Bronchial epithelial cell (primary cell): ENCODE data around the gene C4orf36. TPM values are rescaled to one million over a fixed set of nuclear protein-coding genes. Genes with fewer than 3 reads are reported as not detected.

Experiments
- DNase-seq: peaks from one replicate; pipeline ENCODE4 v3.0.0-alpha.2; 2010; ENCODE audit warnings: low read depth
- FAIRE-seq: peaks from 2 replicates; lab custom pipeline; 2011; peaks lifted over from hg19 to GRCh38; lab: Jason Lieb, UNC
- H3K27me3 ChIP-seq: 2 replicates; pipeline ENCODE4 v1.5.1; 2011; ENCODE audit warnings: low read length; ENCODE audit not compliant: control insufficient read depth, insufficient read depth
- H3K36me3 ChIP-seq: 2 replicates; pipeline ENCODE4 v1.5.1; 2011; ENCODE audit warnings: low read length; ENCODE audit not compliant: control insufficient read depth, insufficient read depth
- H3K4me3 ChIP-seq: 2 replicates; pipeline ENCODE4 v1.5.1; 2011; ENCODE audit warnings: mild to moderate bottlenecking, low read depth, low read length, control low read depth
- total RNA-seq: library from RNA; depleted of rRNA; stranded (reverse); fragments of >200 nt; gene quantifications from 2 replicates; pipeline ENCODE4 v1.2.1, GENCODE V29; 2014
- TF ChIP-seq, protein P1 (sequence below): IDR thresholded peaks from 2 replicates; pipeline ENCODE4 v1.5.1; 2011; ENCODE audit warnings: mild to moderate bottlenecking, moderate library complexity, low read length, control low read depth, inconsistent platforms; ENCODE audit not compliant: insufficient read depth, severe bottlenecking

Gene C4orf36
- total RNA-seq, 1 donor from 2014 or later, result 1.8 TPM

DNA sequence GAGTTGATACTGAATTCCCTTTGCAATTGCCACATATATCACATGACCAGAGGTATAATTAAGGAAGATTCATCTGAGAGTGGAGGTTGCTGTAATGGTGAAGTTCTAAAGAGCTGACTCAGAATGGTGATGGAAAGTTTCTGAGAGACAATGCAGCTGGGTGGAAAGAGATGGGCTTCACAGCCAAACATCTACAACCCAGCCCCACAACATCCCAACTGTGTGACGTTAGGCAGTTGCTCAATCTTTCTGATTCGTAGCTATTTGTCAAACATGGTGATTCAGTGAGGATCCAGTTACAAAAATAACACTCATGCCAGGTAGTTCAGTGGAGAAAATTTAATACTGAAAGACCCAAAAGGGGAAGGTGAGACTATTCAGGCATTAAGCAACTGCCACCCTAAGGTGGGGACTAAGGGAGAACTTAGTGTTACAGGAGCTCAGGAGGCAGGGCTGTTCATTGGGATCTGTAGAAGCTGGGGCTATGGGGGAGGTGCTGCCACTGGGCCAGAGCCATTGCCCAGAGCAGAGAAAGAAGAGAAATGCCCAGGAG is 35.7 kb upstream of the C4orf36 start:
- peak; percentile 100 for DNase-seq
- peak; percentile 99 for FAIRE-seq

DNA sequence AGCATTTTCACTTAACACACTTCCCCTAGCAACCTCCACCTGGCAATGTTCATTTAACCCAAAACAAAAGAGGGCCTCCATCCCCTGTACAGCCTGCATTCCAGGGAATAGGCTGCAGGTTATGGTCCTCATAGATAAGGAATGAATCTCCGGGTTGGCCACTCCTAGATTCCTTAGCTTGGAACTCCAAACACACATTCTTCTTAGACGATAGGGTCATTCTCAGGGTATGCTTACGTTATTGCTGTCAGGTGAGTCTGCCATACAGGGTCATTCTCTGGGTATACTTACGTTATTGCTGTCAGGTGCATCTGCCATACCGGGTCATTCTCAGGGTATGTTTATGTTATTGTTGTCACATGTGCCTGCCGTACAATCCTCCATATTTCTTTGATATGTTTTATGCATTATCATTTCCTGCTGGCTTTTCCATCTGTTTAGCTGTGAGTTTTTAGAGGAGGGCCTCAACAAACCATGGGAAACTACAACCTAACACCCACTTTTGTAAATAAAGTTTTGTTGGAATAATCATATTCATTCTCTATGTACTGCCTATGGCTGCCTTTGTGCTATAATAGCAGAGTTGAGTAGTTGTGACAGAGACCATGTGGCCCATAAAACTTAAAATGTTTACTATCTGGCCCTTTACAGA is 34.3 kb upstream of the C4orf36 start:
- peak; percentile 89 for DNase-seq
- TF ChIP-seq, protein P1, sequence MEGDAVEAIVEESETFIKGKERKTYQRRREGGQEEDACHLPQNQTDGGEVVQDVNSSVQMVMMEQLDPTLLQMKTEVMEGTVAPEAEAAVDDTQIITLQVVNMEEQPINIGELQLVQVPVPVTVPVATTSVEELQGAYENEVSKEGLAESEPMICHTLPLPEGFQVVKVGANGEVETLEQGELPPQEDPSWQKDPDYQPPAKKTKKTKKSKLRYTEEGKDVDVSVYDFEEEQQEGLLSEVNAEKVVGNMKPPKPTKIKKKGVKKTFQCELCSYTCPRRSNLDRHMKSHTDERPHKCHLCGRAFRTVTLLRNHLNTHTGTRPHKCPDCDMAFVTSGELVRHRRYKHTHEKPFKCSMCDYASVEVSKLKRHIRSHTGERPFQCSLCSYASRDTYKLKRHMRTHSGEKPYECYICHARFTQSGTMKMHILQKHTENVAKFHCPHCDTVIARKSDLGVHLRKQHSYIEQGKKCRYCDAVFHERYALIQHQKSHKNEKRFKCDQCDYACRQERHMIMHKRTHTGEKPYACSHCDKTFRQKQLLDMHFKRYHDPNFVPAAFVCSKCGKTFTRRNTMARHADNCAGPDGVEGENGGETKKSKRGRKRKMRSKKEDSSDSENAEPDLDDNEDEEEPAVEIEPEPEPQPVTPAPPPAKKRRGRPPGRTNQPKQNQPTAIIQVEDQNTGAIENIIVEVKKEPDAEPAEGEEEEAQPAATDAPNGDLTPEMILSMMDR, result no peak
- peak; percentile 23 for FAIRE-seq
- no peaks in the 10 kb centered on the region for H3K27me3 ChIP-seq
- no peak overlapping the region for H3K4me3 ChIP-seq
- H3K36me3 ChIP-seq, result peaks cover 1% of the 10 kb centered on the region

More for the DNA sequence above, 35.7 kb upstream of the C4orf36 start:
- TF ChIP-seq, protein P1, result no peak
- Histone ChIP-seq H3K4me3 (no peak overlapping the region), H3K27me3 (no peaks in the 10 kb centered on the region), H3K36me3 (peaks cover 1% of the 10 kb centered on the region)

GRCh38 chr4:86924811-86925210 is 32.6 kb upstream of the C4orf36 start:
- Histone ChIP-seq H3K27me3 (no peaks in the 10 kb centered on the region), H3K4me3 (no peak overlapping the region), H3K36me3 (no peaks in the 10 kb centered on the region)
- no peak for FAIRE-seq
- DNase-seq, result peak; percentile 72
- TF ChIP-seq, protein P1, result no peak

GRCh38 chr4:86921608-86922252 is 29.5 kb upstream of the C4orf36 start:
- DNase-seq, result peak; percentile 79
- Histone ChIP-seq H3K4me3 (no peak overlapping the region), H3K36me3 (no peaks in the 10 kb centered on the region), H3K27me3 (no peaks in the 10 kb centered on the region)
- FAIRE-seq, result no peak
- TF ChIP-seq, protein P1, result no peak

DNA sequence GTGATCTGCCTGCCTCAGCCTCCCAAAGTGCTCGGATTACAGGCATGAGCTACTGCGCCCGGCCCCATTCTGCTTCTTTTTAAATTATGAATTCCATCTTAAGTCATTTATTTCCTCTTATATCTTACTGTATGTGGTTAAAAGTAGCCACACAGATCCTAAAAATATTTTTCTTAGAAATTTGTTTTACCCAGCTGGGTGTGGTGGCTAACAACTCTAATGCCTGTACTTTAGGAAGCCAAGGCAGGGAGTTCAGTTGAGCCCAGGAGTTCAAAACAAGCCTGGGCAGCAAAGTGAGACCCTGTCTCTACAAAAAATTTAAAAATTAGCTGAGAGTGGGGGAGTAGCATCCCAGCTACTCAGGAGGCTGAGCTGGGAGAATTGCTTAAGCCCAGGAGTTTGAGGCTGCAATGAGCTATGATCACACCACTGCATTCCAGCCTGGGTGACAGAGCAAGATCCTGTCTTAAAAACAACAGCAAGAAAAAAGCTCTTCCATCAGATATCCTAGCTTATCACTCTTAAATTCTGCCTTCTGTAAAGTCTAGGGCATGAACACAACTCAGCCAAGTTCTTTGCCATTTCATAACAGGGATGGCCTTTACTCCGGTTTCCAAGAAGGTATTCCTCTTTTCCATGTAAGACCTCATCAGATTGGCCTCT is 27.5 kb upstream of the C4orf36 start:
- H3K4me3 ChIP-seq, result no peak overlapping the region
- H3K36me3 ChIP-seq, result no peaks in the 10 kb centered on the region
- DNase-seq (no peak), FAIRE-seq (no peak)
- TF ChIP-seq, protein P1, result no peak
- H3K27me3 ChIP-seq, result no peaks in the 10 kb centered on the region
